HG03571 (cell line): ENCODE data around the gene SLC4A2.

ENCODE experiments used
- ATAC-seq: cut with Tn5 transposase; IDR thresholded peaks from one replicate; pipeline ENCODE4 v1.9.1; 2021; ENCODE audit not compliant: unreplicated experiment

SLC4A2 gene

DNA sequence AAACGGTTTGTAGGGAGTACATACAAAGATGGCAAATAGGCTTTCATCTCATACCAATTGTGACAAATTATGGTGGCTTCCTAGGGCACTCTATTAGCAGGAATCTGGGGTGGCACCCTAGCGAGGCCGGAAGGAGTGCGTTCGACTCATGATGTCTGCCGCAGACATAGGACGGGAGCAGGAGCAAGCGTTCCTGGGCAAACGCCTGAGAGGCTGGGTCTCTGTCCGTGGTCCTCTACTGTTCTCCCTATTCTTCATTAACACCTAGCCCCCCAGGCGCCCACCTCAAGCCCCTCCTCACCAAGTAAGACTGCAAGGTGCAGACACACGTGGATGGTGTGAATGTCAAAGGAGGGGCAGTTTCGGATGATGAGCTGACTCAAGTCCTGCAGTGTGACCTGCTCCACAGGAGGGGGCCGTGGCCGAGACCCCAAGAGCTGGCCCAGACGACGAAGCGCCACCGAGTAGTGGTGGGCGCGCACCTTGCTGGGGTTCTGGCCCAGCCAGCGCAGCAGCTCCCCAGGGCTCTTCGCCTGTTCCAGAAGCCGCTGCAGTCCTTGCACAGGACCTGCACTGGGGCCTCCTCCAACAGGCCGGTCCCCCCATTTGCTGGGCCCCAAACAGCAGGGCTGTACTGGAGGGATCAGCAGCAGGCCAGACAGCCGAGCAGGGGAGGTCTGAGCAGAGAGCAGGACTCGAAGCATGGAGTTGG is 20.0 kb downstream of the SLC4A2 start:
- no peak for ATAC-seq

DNA sequence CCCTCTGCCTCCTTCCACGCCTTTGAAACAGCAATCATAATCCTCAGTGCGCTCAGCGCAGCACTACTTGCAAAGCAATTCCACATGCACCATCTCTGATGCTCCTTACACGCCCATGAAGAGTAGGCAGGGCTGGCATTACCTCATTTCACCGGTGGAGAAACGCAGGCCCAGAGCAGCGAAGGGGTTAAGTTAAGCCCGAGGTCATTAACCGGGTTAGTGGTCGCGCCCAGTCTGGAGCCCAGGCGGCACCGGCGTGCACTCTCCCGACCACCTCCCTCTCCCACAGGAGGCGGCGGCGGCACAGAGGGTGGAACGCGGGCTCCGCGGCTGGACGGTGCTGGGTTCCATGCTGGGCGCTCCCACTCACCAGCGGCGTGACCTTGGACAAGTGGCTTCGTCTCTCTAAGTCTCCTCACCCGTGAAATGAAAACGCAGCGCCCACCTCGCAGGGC is 20.7 kb downstream of the SLC4A2 start:
- no peak for ATAC-seq

DNA sequence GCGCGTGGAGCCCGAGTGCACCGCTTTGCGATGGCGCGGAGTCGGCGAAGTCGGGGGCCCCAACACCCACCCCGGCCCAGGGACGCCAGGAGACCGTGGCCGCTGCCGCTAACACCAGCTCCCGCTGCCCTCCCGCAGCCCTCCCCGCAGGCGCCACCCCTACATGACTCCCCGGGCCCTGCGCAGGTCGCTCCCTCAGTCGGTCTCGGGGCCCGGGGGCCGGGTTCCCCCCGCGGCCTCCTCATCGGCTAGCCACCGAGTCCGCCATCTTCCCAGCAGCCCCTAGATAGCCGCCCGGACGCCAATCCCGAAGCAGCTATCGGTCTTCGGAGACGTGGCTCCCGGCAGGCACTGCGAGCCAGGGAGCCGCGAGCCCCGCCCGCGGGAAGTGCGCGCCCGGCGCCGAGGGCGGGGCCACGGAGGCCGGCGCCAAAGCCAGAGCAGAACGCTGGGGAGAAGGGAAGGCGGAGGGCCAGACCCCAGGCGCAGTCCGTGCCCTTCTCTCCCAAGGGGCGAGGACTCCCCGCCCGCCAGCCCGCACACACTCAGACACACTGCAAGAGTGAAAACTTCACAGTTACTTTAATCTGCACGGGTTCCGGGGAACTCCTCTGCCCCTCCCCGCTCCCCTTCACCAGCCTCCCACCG is 21.3 kb downstream of the SLC4A2 start, which contains the start of gene FASTK:
TSS of gene FASTK (minus strand) at position 288 of the 648 bp plus-strand sequence. CDS start at position 245, 43 bp downstream.
- ATAC-seq = peak; percentile 73

DNA sequence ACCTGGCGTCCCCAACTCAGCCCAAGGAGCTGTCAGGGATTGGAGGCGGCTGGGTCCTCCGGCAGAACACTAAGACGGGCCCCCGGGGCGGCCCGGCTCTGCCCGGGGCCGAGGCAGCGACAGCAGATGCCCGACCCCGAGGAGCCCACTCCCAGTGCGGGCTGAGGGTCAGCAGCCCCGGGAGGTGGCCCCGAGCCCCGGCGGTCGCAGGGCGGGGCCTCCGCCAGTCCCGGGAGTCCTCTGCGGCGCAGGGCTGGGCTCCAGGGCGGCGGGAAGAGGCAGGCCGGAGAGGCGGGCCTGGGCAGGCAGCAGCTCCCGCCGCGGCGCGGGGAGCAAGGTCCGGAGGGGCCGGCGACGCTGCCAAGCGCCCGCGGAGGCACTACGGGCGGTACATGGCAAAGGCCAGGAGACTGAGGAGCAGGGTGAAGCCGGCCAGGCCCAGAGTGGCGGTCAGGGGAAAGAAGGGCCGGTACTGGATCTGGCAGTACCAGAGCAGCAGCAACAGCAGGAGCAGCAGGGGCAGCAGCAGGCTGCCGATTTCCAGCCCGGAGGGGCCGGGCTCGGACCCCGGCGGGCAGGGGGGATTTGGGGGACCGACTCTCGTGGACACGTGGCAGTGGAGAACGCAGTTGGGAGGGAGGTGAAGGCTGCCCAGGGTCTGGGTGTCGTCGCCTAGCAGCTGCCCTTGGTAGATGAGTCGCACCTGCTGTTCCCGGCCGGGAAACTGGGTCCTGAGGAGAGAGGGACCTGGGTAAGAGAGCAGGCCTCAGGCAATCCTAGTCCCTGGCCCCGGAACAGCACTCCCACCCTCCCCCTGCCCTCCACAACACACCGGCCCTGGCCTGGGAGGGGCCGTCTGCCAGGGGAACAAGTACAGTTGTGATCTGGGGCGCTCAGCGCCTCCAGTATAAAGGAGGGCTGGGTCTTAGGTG is 22.0 kb downstream of the SLC4A2 start:
- no peak for ATAC-seq

DNA sequence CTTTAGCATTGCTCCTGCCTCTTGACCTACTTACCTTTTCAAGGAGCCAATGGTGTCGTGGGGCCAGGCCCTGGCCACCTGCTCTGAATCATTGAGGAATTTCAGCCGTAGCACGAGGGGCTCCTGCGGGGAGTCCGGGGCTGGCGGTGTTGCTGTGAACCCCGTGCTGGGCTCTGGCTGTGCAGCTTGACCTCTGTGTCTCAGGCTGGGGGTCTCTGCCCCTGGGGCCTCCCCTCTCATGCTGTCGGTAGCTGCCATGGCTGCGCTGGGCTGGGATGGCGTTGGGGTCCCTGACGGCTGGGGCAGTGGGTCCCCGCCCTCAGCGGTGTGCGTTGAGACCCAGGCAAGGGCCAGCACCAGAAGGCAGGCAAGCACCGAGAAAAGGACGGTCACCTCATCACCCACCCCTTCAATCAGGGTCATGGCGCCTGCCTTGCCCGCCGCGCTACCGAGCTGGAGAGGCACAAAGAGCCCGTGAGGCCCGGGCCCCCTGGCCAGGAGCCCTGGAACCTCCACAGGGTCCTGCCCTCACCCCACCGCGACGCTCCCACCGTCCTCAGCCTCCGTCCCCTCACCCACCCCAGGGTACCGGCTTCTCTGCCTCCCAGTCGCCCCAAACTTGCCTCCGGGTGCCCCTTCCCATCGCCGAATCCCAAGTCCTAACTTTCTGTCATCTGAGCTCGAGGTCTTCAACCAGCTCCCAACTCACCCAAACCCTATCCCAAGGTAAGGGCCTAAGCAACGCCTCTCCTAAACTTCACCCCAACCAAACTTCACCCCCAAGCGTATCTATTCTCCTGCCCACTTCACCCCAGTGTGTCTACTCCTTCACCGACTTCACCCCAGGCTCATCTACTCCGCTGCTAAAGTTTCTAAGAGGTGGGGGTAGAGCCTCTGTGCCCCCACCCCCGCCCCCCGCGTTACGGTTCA is 23.0 kb downstream of the SLC4A2 start:
- ATAC-seq = no peak

DNA sequence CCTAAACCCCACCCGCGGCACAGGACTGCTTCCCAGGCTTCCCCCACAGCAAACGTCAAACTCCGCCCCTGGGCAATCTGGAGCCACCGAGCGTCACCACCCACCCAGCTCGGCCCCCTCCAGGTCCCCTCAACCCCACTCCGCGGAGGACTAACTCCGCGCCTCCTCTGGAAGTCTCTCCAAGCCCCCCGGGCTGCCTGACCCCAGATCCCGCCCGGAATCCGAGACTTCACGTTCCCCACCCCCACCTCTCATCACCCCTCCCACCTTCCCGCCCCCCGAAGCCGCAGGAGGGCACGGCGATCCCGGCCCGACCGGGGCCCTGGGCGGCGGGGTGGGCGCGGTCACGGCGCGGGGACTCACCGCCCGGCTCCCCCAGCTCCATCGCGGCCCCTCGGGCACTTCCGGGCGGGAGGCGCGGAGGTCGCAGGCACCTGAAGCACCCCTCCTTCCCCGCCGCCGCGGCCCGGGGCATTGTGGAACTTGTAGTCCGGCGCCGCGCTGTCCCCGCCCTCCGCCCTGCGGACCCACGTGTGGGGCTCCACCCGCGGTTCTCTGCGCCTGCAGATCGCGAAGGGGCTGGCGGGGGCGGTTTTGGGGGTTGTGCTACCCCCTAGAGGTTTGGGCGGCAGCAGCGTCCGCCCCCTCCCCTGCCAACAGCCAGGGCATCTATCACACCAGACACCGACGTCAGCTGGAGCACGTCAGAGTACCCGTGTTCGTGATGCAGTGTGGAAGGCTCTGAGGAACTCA is 23.9 kb downstream of the SLC4A2 start, which contains the start of gene TMUB1:
TSS of gene TMUB1 (minus strand) at position 423 of the 753 bp plus-strand sequence. CDS start 930 bp downstream, outside the sequence.
- peak; percentile 47 for ATAC-seq

DNA sequence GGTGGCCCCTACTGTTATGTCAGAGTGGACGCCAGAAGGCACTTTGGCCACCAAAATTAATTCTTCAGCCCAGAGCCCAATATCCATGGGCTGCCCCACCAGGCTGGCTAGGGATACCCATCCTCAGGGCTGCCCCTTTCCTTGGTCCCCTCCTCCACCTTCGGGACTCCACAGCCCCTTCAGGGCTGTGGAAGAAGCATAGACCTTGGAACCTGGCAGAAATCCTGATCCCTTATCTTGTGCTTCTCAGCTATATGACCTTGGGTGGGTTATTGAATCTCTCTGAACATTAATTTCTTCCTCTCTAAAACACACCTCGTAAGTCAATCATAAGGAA is 24.4 kb downstream of the SLC4A2 start:
- no peak for ATAC-seq

DNA sequence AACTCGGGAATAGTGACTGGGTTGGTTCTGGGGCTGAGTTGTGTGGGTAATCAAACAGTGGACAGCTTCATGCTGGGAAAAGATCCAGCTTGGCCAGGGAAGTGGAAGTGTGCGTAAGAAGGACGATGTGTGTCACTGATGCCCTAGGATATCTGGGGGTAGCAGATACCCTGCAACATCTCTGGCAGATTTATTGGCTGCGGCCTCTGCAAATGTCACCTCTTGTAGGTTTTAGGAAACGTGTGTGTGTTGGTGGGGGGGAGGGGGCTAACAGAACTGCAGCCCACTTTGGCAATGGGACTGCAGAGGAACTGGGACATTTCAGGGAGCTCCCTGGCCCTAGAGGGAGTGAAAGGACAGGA is 25.9 kb downstream of the SLC4A2 start:
- ATAC-seq = no peak

DNA sequence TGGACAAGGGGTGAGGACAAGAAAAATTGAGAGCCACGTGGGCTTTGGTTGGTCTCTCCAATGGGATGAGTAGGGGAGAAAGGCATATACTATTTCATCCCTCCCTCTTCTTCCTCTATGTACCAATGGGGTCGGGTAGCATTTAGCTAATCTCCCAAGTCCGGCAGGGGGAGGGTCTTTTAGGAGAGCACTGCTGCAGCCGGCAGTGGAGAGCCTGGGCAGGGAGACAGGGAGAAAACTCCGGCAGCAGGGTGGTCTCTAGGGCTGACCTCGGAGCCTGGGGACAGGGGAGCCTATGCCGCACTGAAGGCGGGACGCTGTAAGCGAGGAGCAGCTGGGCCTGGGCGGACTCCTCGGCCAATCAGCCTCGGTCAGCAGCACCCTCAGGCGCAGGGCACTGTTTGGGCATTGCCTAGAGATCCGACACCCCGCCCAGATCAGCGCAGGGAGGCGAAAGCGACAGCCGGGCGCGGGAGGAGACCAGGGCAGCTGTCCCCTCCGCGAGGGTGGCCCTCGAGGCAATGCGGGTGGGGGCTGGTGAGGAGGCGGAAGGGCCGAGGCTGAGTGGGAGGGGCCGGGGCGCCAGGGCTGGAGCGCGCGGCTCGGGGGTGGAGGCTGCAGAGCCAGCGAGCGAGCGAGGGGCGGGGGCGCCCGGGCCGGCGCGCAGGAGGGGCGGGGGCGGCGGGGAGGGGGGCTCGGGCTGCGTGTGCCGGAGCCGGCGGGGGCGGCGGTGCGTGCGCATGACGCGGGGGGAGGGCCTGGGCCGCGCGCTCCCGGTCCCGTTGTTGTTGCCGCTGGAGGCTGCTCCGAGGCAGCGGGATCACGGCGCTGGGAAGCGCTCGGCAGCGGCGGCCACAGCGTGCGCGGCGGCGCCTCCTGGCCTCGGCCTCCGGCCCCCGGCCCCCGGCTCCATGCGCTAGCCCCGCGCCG is 26.6 kb downstream of the SLC4A2 start, which contains the start of gene AGAP3:
TSS of gene AGAP3 (plus strand) at position 785 of the 930 bp plus-strand sequence. CDS start 267 bp downstream, outside the sequence.
- ATAC-seq = peak; percentile 43

DNA sequence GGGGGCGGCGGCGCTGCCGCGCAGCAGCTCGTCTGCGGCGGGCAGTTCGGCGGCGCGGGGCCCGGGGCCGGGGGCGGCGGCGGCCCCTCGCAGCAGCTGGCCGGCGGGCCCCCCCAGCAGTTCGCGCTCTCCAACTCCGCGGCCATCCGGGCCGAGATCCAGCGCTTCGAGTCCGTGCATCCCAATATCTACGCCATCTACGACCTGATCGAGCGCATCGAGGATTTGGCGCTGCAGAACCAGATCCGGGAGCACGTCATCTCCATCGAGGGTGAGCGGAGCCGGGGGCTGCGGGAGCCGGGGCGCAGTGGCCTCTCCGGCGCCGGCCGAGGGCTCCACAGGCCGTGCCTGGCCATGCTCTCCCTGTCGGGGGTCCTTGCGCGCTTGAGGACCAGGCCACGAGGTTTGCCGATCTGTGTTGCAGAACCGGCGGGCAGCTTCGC is 27.4 kb downstream of the SLC4A2 start:
- no peak for ATAC-seq

DNA sequence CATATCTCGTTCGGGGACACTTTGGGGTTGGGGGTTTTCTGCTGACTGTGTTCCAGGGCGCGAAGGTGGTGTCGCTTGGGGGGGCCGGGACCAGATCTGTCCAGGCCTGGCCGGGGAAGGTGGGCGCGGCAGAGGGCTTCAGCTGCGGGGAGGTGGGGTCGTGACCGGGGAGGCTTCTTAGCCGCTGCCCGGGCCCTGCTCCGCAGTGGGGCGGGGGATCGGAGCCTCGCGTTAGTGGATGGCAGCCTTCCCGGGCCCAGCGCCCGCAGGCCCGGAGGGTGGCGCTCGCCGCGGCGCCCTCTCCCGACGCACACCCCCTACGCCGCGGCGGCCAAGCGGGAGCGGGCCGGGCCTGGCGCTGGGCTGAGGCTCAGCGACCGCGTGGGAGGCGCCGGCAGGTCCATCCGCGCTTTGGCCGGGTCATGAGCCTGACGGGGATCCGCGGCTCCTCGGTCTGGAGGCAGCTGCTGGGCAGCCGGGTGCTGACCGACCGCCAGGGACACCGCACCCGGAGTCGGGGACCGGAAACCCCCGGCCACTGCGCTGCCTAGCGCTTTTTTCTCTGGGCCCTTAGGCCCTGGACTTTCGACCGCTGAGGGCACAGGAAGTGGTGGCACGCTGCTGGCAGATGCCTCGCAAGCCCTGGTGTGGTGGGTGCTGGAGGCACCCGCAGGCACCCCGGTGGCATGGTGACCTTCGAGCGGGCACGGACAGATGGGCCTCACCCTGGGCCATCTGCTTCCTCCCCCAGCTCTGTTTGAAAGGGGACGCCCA is 28.0 kb downstream of the SLC4A2 start:
- ATAC-seq = no peak

DNA sequence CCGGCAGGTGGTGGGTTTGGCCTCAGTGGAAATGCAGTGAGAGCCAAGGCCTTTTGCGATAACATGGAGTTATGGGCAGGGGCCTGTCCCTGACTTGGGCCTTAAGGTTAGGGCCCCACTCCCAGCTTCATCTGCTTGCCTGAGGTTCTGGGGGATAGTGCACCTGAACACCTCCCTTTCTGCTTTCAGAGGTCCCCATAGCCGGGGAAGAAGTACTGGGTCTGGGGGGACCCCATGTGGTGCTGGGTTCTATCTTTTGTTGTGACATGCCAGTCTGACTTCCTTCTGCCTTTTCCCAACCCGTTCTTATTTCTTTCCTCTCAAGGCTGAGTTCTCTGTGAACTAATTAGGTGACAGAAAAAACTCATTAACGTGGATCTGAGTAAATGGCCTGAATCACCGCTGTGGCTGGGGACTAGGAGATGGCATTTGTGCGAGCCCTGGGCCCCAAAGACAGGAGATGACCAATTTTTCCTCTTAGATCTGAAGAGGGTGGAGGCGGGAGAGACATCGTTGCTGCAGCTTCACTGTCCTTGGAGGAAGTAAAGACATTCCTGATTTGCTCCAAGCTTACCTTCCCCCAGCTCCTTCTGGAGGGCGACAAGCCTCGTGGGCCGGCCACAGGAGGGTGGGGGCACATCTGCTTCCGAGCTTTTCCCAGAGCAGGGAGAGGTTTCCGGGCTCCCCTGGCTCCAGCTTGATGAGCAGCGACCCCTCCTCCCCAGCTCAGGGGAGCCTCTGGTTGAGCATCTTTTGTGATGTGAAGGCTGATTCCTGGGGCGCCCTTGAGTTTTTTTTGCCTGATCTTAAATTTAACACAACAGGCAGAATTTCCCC is 28.8 kb downstream of the SLC4A2 start:
- no peak for ATAC-seq

DNA sequence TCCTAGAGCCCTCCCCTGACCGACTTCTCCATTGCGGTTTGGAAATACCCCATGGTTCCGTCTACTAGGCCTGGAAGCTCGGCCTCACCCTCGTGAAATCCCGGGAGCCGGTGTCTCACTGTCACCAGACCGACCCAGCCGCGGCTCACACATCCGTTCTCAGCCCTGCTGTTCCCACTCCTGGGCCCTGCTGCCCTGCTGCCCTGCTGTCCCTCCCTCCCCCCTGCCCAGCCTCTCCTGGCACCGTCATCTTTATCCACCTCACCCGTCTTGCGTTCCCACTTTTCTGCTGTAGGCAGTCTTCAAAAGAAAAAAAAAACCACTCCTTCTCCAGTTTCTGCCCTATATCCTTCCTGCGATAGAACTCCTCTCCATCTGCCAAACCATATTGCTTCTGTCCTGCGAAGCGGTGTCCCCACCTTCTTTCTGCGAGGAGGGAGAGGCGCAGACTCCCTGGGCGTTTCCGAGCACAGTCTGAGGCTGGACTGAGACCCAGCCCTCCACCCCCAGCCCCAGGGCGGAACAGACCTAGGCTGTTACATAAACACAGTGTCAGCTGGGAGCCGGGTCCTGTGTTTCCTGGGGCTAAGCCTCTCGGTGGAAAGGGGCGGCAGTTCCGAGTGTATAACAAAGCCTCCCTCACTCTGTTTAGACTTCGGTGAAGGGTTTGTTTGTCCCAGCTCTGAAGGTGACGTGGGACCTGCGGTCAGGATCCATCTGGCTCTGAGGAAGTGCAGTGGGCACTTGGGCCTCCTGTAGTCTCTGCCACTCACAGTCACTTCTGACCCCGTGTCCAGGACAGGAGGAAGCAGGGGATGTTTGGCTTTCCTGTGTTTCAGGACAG is 29.7 kb downstream of the SLC4A2 start:
- no peak for ATAC-seq

DNA sequence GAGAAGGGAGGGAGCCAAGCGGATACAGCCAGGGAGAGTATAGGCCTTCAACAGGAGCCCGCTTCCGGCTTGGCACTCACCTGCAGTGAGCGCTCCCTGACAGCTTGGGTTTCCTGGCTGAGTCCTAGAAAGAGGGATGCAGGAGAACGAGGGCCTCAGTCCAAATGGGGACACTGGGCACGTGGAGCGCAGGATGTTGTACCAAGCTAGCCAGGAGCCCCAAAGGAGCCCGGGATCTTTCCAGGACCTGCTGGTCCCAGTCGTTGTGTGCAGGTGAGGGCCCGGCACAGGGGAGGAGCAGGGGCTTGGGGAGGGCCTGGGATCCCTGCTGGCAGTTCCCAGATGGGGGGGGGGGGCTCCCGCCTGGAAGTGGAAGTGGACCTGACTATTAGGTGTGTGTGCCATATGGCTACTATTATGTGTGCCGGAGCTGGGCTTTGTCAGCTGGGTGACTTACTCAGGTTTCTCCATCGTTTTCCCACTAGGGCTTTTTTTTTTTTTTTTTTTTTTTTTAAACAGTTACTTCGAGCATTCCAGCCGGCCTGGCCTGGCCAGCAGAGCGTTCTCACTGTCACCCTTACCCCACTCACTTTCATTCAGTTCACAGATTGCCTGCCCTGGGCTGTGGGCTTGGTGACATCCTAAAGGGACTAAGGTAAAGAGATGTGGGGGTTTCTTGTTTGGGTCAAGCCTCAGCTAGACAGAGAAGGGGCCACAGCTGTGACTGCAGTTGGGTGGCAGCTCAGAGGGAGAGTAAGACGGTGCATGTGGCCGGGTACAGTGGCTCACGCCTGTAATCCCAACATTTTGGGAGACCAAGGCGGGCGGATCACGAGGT is 30.7 kb downstream of the SLC4A2 start:
- ATAC-seq = no peak

DNA sequence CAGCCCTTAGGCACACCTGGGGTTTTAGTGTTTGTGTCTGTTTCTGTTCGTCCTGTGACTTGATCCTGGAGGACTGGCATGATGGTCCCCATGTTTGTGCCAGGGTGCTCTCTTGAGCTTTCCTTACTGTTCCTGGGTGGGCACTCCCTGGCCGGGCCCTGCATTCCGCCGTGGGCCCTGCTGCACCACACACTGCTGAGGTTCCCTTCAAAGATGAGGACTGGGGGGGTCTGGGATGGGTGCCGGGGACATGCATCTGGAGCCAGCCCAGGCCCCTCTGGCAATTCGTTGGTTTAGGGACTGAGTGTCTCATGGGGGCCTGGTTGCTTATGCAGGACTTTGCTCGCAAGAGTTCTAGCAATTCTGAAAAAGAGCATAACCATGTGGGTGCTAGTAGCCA is 31.6 kb downstream of the SLC4A2 start:
- no peak for ATAC-seq
